Immature natural killer cell (primary cell): ENCODE results near the gene MRPL2. TPM values are rescaled to one million over a fixed set of nuclear protein-coding genes. Genes with fewer than 3 reads are reported as not detected.
"Not testable (repeated sequence)": the region's sequence is repeated elsewhere in the genome, so short reads cannot be mapped to it uniquely, and the experiment has no call there.

Experiments used
- DNase-seq, 3 donors: peaks; one replicate each; pipeline ENCODE4 v3.0.0; 2022; ENCODE audit warnings: mixed read lengths in 1 of 3
- H3K27ac Mint-ChIP-seq, 6 donors: one replicate each; pipeline ENCODE4 v1.8.0; 2020; ENCODE audit warnings: mixed read lengths in 6 of 6, mild to moderate bottlenecking in 5 of 6, inconsistent platforms in 4 of 6, moderate library complexity in 3 of 6
- H3K27me3 Mint-ChIP-seq, 3 donors: one replicate each; pipeline ENCODE4 v1.8.0; 2020 to 2021; ENCODE audit warnings: low read depth in 3 of 3, mild to moderate bottlenecking in 3 of 3, mixed read lengths in 3 of 3, moderate library complexity in 3 of 3, inconsistent platforms in 1 of 3
- H3K36me3 Mint-ChIP-seq, 3 donors: one replicate each; pipeline ENCODE4 v1.8.0; 2020; ENCODE audit warnings: mixed read lengths in 3 of 3, inconsistent platforms in 2 of 3, mild to moderate bottlenecking in 2 of 3
- H3K4me1 Mint-ChIP-seq, 2 donors: one replicate each; pipeline ENCODE4 v1.8.0; 2020; ENCODE audit warnings: inconsistent platforms in 2 of 2, mild to moderate bottlenecking in 2 of 2, mixed read lengths in 2 of 2, moderate library complexity in 1 of 2
- H3K4me3 Mint-ChIP-seq, 5 donors: one replicate each; pipeline ENCODE4 v1.8.0; 2020; ENCODE audit warnings: mild to moderate bottlenecking in 5 of 5, mixed read lengths in 5 of 5, inconsistent platforms in 3 of 5, moderate library complexity in 3 of 5
- H3K9me3 Mint-ChIP-seq, 6 donors: one replicate each; pipeline ENCODE4 v1.8.0; 2020; ENCODE audit warnings: mild to moderate bottlenecking in 6 of 6, mixed read lengths in 6 of 6, inconsistent platforms in 4 of 6, moderate library complexity in 3 of 6
- polyA plus RNA-seq, 3 donors: library from polyadenylated mRNA; unstranded; fragments of 300-500 nt; fragmentation: Illumina TruSeq; gene quantifications; one replicate each; pipeline ENCODE4 v1.2.3, GENCODE V29; 2021

The MRPL2 gene
- polyA plus RNA-seq, 3 donors from 2014 or later = 37.5 to 60.8 (median 54.0) TPM

GRCh38 chr6:43052842-43053544, 6.2 kb downstream of the MRPL2 start:
- DNase-seq = no peak
- Mint-ChIP-seq H3K27me3 (peaks cover 1 to 7% (median 4%) of the 10 kb centered on the region in 3 donors), H3K4me1 (peaks cover 37 to 53% of the 10 kb centered on the region in 2 donors), H3K27ac (peak overlapping the region; percentile 92 to 97 (median 94)), H3K4me3 (peak overlapping the region; percentile 91 to 96 (median 93)), H3K36me3 (peaks cover 7 to 18% (median 9%) of the 10 kb centered on the region in 3 donors), H3K9me3 (no peaks in the 10 kb centered on the region)

- H3K27ac Mint-ChIP-seq = peak overlapping the region; percentile 92 to 97 (median 94)
- H3K36me3 Mint-ChIP-seq = peaks cover 7 to 21% (median 14%) of the 10 kb centered on the region in 3 donors
- H3K4me3 Mint-ChIP-seq = peak overlapping the region; percentile 91 to 96 (median 93)
- no peaks in the 10 kb centered on the region for H3K9me3 Mint-ChIP-seq
- H3K4me1 Mint-ChIP-seq = peaks cover 35 to 50% of the 10 kb centered on the region in 2 donors
- peaks cover 1 to 7% (median 4%) of the 10 kb centered on the region in 3 donors for H3K27me3 Mint-ChIP-seq
- DNase-seq = no peak
These were observed 6.9 kb downstream of the MRPL2 start for GRCh38 chr6:43052225-43052841.

GRCh38 chr6:43050981-43051380, 8.3 kb downstream of the MRPL2 start:
- H3K27ac Mint-ChIP-seq = peak overlapping the region in 3 of 6 donors; percentile 8 to 29 (median 18)
- H3K4me3 Mint-ChIP-seq = no peak overlapping the region

GRCh38 chr6:43047998-43048397, 11.2 kb downstream of the MRPL2 start:
- Mint-ChIP-seq H3K4me3 (no peak overlapping the region), H3K27ac (no peak overlapping the region), H3K27me3 (peaks cover 1 to 7% (median 5%) of the 10 kb centered on the region in 3 donors), H3K36me3 (peaks cover 7 to 23% (median 11%) of the 10 kb centered on the region in 3 donors), H3K4me1 (peaks cover 16 to 25% of the 10 kb centered on the region in 2 donors), H3K9me3 (no peaks in the 10 kb centered on the region)
- DNase-seq = no peak

More at GRCh38 chr6:43050981-43051380, 8.3 kb downstream of the MRPL2 start:
- peaks cover 7 to 20% (median 16%) of the 10 kb centered on the region in 3 donors for H3K36me3 Mint-ChIP-seq
- no peak for DNase-seq
- H3K9me3 Mint-ChIP-seq = no peaks in the 10 kb centered on the region
- H3K27me3 Mint-ChIP-seq = peaks cover 1 to 7% (median 4%) of the 10 kb centered on the region in 3 donors
- H3K4me1 Mint-ChIP-seq = peaks cover 32 to 46% of the 10 kb centered on the region in 2 donors

- Mint-ChIP-seq H3K27me3 (peaks cover 1 to 4% (median 2%) of the 10 kb centered on the region in 3 donors), H3K4me3 (no peak overlapping the region), H3K4me1 (peaks cover under 1 to 5% of the 10 kb centered on the region in 2 donors), H3K27ac (no peak overlapping the region), H3K9me3 (no peaks in the 10 kb centered on the region), H3K36me3 (peaks cover 4 to 29% (median 15%) of the 10 kb centered on the region in 3 donors)
- no peak for DNase-seq
These were observed 13.8 kb downstream of the MRPL2 start for GRCh38 chr6:43045371-43045930.

- DNase-seq = no peak
- H3K36me3 Mint-ChIP-seq = peaks cover 0 to 25% (median 16%) of the 10 kb centered on the region in 3 donors
- peaks cover 0 to 2% (median 2%) of the 10 kb centered on the region in 3 donors for H3K27me3 Mint-ChIP-seq
- no peaks in the 10 kb centered on the region for H3K4me1 Mint-ChIP-seq
- H3K9me3 Mint-ChIP-seq = no peaks in the 10 kb centered on the region
- no peak overlapping the region for H3K4me3 Mint-ChIP-seq
- peak overlapping the region in 2 of 6 donors; percentile 39 to 56 for H3K27ac Mint-ChIP-seq
These were observed 15.9 kb downstream of the MRPL2 start for GRCh38 chr6:43043310-43043709.

- not testable (repeated sequence) for H3K27ac Mint-ChIP-seq, H3K27me3 Mint-ChIP-seq, H3K4me3 Mint-ChIP-seq, H3K9me3 Mint-ChIP-seq, DNase-seq, H3K4me1 Mint-ChIP-seq
- peaks cover 0 to 23% (median 12%) of the 10 kb centered on the region in 3 donors for H3K36me3 Mint-ChIP-seq
These were observed 17.8 kb downstream of the MRPL2 start for GRCh38 chr6:43041475-43041874.

GRCh38 chr6:43040542-43041257, 18.5 kb downstream of the MRPL2 start:
- Mint-ChIP-seq H3K4me1 (no peaks in the 10 kb centered on the region), H3K36me3 (peaks cover 0 to 23% (median 12%) of the 10 kb centered on the region in 3 donors), H3K4me3 (no peak overlapping the region), H3K27ac (no peak overlapping the region), H3K9me3 (no peaks in the 10 kb centered on the region), H3K27me3 (peaks cover 0 to 2% (median 2%) of the 10 kb centered on the region in 3 donors)
- DNase-seq = no peak

- Mint-ChIP-seq H3K36me3 (peaks cover 0 to 16% (median 12%) of the 10 kb centered on the region in 3 donors), H3K9me3 (no peaks in the 10 kb centered on the region), H3K27me3 (peaks cover 0 to 2% (median 0%) of the 10 kb centered on the region in 3 donors), H3K4me1 (no peaks in the 10 kb centered on the region), H3K27ac (peak overlapping the region in 1 of 6 donors; percentile 31), H3K4me3 (no peak overlapping the region)
- DNase-seq = no peak
These were observed 20.5 kb downstream of the MRPL2 start for GRCh38 chr6:43038727-43039126.

- H3K9me3 Mint-ChIP-seq = no peaks in the 10 kb centered on the region
- H3K27ac Mint-ChIP-seq = no peak overlapping the region
- H3K36me3 Mint-ChIP-seq = peaks cover 0 to 15% (median 11%) of the 10 kb centered on the region in 3 donors
- DNase-seq = no peak
- H3K27me3 Mint-ChIP-seq = peaks cover 0 to 2% (median 0%) of the 10 kb centered on the region in 3 donors
- no peak overlapping the region for H3K4me3 Mint-ChIP-seq
- H3K4me1 Mint-ChIP-seq = no peaks in the 10 kb centered on the region
These were observed 21.5 kb downstream of the MRPL2 start for GRCh38 chr6:43037706-43038105.

- Mint-ChIP-seq H3K9me3 (no peaks in the 10 kb centered on the region), H3K27ac (peak overlapping the region in 2 of 6 donors; percentile 0 to 18), H3K4me1 (no peaks in the 10 kb centered on the region), H3K4me3 (no peak overlapping the region), H3K36me3 (peaks cover 0 to 11% (median 8%) of the 10 kb centered on the region in 3 donors), H3K27me3 (peaks cover 0 to 2% (median 0%) of the 10 kb centered on the region in 3 donors)
- no peak for DNase-seq
These were observed 22.0 kb downstream of the MRPL2 start for GRCh38 chr6:43037197-43037596.

- H3K4me1 Mint-ChIP-seq = no peaks in the 10 kb centered on the region
- peaks cover 0 to 11% (median 9%) of the 10 kb centered on the region in 3 donors for H3K36me3 Mint-ChIP-seq
- peaks cover 0 to 2% (median 0%) of the 10 kb centered on the region in 3 donors for H3K27me3 Mint-ChIP-seq
- H3K9me3 Mint-ChIP-seq = no peaks in the 10 kb centered on the region
- DNase-seq = no peak
- no peak overlapping the region for H3K4me3 Mint-ChIP-seq
- no peak overlapping the region for H3K27ac Mint-ChIP-seq
These were observed 22.5 kb downstream of the MRPL2 start for GRCh38 chr6:43036712-43037111.

GRCh38 chr6:43035495-43036194, 23.6 kb downstream of the MRPL2 start:
- H3K9me3 Mint-ChIP-seq = no peaks in the 10 kb centered on the region
- H3K27me3 Mint-ChIP-seq = peaks cover 0 to 2% (median 0%) of the 10 kb centered on the region in 3 donors
- no peak for DNase-seq
- no peak overlapping the region for H3K4me3 Mint-ChIP-seq
- H3K36me3 Mint-ChIP-seq = peaks cover 0 to 13% (median 12%) of the 10 kb centered on the region in 3 donors
- H3K27ac Mint-ChIP-seq = peak overlapping the region in 3 of 6 donors; percentile 21 to 49 (median 48)
- no peaks in the 10 kb centered on the region for H3K4me1 Mint-ChIP-seq
